ENCODE data around the gene KLHDC8B.

GRCh38 chr3:49171775-49172500 is 540 bp downstream of the KLHDC8B start:
- no peak for TF ChIP-seq CTCF (IDR thresholded peaks at IDR 0.05)
- TF ChIP-seq POLR2A (IDR thresholded peaks at IDR 0.05), result no peak

Data from testis (tissue), 2 donors.